H1 (cell line): ENCODE measurements around the gene MYH7B. TPM values are rescaled to one million over a fixed set of nuclear protein-coding genes. Genes with fewer than 3 reads are reported as not detected.

Source experiments
- CTCF ChIA-PET: fragments of 300-600 bp; sonication (Branson Sonifier 250); formaldehyde crosslinking; loops from one replicate; lab custom pipeline; 2021; ENCODE audit not compliant: partially characterized antibody; lab: Charles Lee
- POLR2A ChIA-PET: fragments of 300-600 bp; sonication (Branson Sonifier 250); formaldehyde crosslinking; loops from one replicate; lab custom pipeline; 2021; ENCODE audit warnings: inconsistent platforms; ENCODE audit not compliant: partially characterized antibody; lab: Charles Lee
- DNase-seq, 2 experiments: peaks; one replicate each; pipeline versions ENCODE4 v3.0.0 to v3.0.0-alpha.2; 2010 to 2022; ENCODE audit warnings: low spot score in 2 of 2, low read depth in 1 of 2, mixed read lengths in 1 of 2
- FAIRE-seq: peaks from 2 replicates; lab custom pipeline; 2011; peaks lifted over from hg19 to GRCh38; lab: Jason Lieb, UNC
- H2AFZ ChIP-seq: 2 replicates; pipeline ENCODE4 v1.8.1; 2012; ENCODE audit warnings: low read length, inconsistent platforms
- H2AK5ac ChIP-seq: 2 replicates; pipeline ENCODE4 v1.6.1; 2013; ENCODE audit warnings: low read depth, low read length
- H2BK120ac ChIP-seq: replicated peaks from 2 replicates; pipeline ENCODE3; 2013; ENCODE audit warnings: low read depth, low read length, inconsistent platforms
- H2BK12ac ChIP-seq: 2 replicates; pipeline ENCODE4 v1.6.1; 2013; ENCODE audit warnings: low read depth, low read length
- H2BK15ac ChIP-seq: 2 replicates; pipeline ENCODE4 v1.6.1; 2013; ENCODE audit warnings: low read length
- H2BK20ac ChIP-seq: 2 replicates; pipeline ENCODE4 v1.6.1; 2013; ENCODE audit warnings: low read length
- H2BK5ac ChIP-seq: 2 replicates; pipeline ENCODE4 v1.6.1; 2013; ENCODE audit warnings: low read depth, low read length
- H3K14ac ChIP-seq: 2 replicates; pipeline ENCODE4 v1.6.1; 2013; ENCODE audit warnings: inconsistent platforms; ENCODE audit not compliant: insufficient read length
- H3K18ac ChIP-seq: 2 replicates; pipeline ENCODE4 v1.6.1; 2013; ENCODE audit warnings: low read length; ENCODE audit errors: extremely low read depth
- H3K23ac ChIP-seq: 2 replicates; pipeline ENCODE4 v1.6.1; 2013; ENCODE audit warnings: inconsistent platforms; ENCODE audit not compliant: insufficient read length
- H3K23me2 ChIP-seq: 2 replicates; pipeline ENCODE4 v1.6.1; 2013; ENCODE audit warnings: low read depth, low read length
- H3K27ac ChIP-seq: 2 replicates; pipeline ENCODE4 v1.6.1; 2011; ENCODE audit warnings: low read depth, low read length, inconsistent platforms
- H3K27me3 ChIP-seq, 4 experiments: replicated peaks in 1 of 4; 1 replicate in 1 of 4; 2 replicates in 3 of 4; pipeline versions ENCODE4 v1.6.1 to v1.8.1; 2011 to 2013; ENCODE audit warnings: low read length in 3 of 4, mild to moderate bottlenecking in 3 of 4, inconsistent platforms in 2 of 4, mixed read lengths in 2 of 4, moderate library complexity in 1 of 4; ENCODE audit not compliant: control insufficient read depth in 3 of 4, insufficient read depth in 3 of 4; ENCODE audit errors: extremely low read depth in 1 of 4
- H3K36me3 ChIP-seq, 4 experiments: 2 replicates each; pipeline versions ENCODE4 v1.6.1 to v1.8.1; 2011 to 2013; ENCODE audit warnings: mild to moderate bottlenecking in 4 of 4, low read length in 3 of 4, moderate library complexity in 2 of 4, control low read depth in 1 of 4, inconsistent platforms in 1 of 4; ENCODE audit not compliant: insufficient read depth in 4 of 4, control insufficient read depth in 2 of 4
- H3K4ac ChIP-seq: replicated peaks from 2 replicates; pipeline ENCODE3; 2013; ENCODE audit warnings: low read length, low read depth, mixed read lengths, inconsistent platforms; ENCODE audit not compliant: insufficient read length
- H3K4me1 ChIP-seq, 4 experiments: replicated peaks in 1 of 4; 1 replicate in 1 of 4; 2 replicates in 3 of 4; pipeline versions ENCODE4 v1.6.1 to v1.8.1; 2011 to 2013; ENCODE audit warnings: low read length in 3 of 4, inconsistent platforms in 2 of 4, mixed read lengths in 1 of 4; ENCODE audit not compliant: insufficient read depth in 4 of 4, control insufficient read depth in 3 of 4
- H3K4me2 ChIP-seq, 2 experiments: 2 replicates each; pipeline versions ENCODE4 v1.6.1 to v1.8.1; 2011 to 2013; ENCODE audit warnings: low read depth in 2 of 2, low read length in 2 of 2, control low read depth in 1 of 2, inconsistent platforms in 1 of 2, mild to moderate bottlenecking in 1 of 2; ENCODE audit not compliant: insufficient read depth in 1 of 2
- H3K4me3 ChIP-seq, 4 experiments: fragments of 200-600, 300-600 bp in 1 of 4; sonication (generic), shearing (Covaris generic), sonication (Bioruptor Twin) in 1 of 4; 2 replicates each; pipeline versions ENCODE4 v1.5.1 to v1.8.1; 2011 to 2016; ENCODE audit warnings: low read length in 4 of 4, low read depth in 3 of 4, control low read depth in 2 of 4, inconsistent platforms in 2 of 4, mild to moderate bottlenecking in 2 of 4, mixed read lengths in 1 of 4, moderate library complexity in 1 of 4; ENCODE audit not compliant: insufficient read depth in 2 of 4; ENCODE audit errors: extremely low read depth in 1 of 4
- H3K56ac ChIP-seq: replicated peaks from 2 replicates; pipeline ENCODE3; 2013; ENCODE audit warnings: low read depth, mild to moderate bottlenecking, mixed read lengths, low read length, inconsistent platforms; ENCODE audit not compliant: insufficient read length
- H3K79me1 ChIP-seq: 2 replicates; pipeline ENCODE4 v1.6.1; 2013; ENCODE audit warnings: low read depth, low read length, control low read depth
- H3K79me2 ChIP-seq, 2 experiments: 2 replicates each; pipeline versions ENCODE4 v1.6.1 to v1.8.1; 2012 to 2013; ENCODE audit warnings: low read length in 2 of 2, mild to moderate bottlenecking in 2 of 2, inconsistent platforms in 1 of 2; ENCODE audit not compliant: insufficient read depth in 2 of 2, control insufficient read depth in 1 of 2
- H3K9ac ChIP-seq, 4 experiments: replicated peaks in 1 of 4; 1 replicate in 1 of 4; 2 replicates in 3 of 4; pipeline versions ENCODE4 v1.6.1 to v1.8.1; 2011 to 2013; ENCODE audit warnings: low read depth in 3 of 4, low read length in 3 of 4, control low read depth in 2 of 4, mild to moderate bottlenecking in 2 of 4, moderate library complexity in 2 of 4, inconsistent platforms in 1 of 4; ENCODE audit errors: extremely low read depth in 1 of 4
- H3K9me3 ChIP-seq, 2 experiments: 2 replicates each; pipeline versions ENCODE4 v1.6.1 to v1.8.1; 2012 to 2013; ENCODE audit warnings: mild to moderate bottlenecking in 2 of 2, moderate library complexity in 2 of 2, control low read depth in 1 of 2, inconsistent platforms in 1 of 2, low read depth in 1 of 2, low read length in 1 of 2, mixed read lengths in 1 of 2; ENCODE audit not compliant: insufficient read depth in 2 of 2
- H4K20me1 ChIP-seq, 2 experiments: replicated peaks in 1 of 2; 2 replicates each; pipeline versions ENCODE3 to v1.8.1; 2011 to 2013; ENCODE audit warnings: inconsistent platforms in 2 of 2, low read length in 2 of 2, mild to moderate bottlenecking in 1 of 2; ENCODE audit not compliant: insufficient read depth in 2 of 2, control insufficient read depth in 1 of 2
- H4K5ac ChIP-seq: 2 replicates; pipeline ENCODE4 v1.6.1; 2013; ENCODE audit warnings: low read length, low read depth, mixed read lengths, inconsistent platforms; ENCODE audit not compliant: insufficient read length
- H4K8ac ChIP-seq: 2 replicates; pipeline ENCODE4 v1.8.0; 2013; ENCODE audit warnings: mild to moderate bottlenecking, moderate library complexity, low read length, inconsistent platforms; ENCODE audit not compliant: insufficient read depth; ENCODE audit errors: extremely low read depth
- H4K91ac ChIP-seq: replicated peaks from 2 replicates; pipeline ENCODE3; 2013; ENCODE audit warnings: low read length, mixed read lengths, inconsistent platforms; ENCODE audit not compliant: insufficient read length
- CHD2 ChIP-seq: IDR thresholded peaks from 2 replicates; pipeline ENCODE4 v1.6.1; 2012; ENCODE audit warnings: low read length, improper control_type of control experiment
- KDM5A ChIP-seq: fragments of 200-600 bp; IDR thresholded peaks from 2 replicates; pipeline ENCODE4 v1.7.1; 2012; ENCODE audit warnings: mild to moderate bottlenecking, low read length, inconsistent platforms, mixed read lengths
- SIX5 ChIP-seq: IDR thresholded peaks from 2 replicates; pipeline ENCODE4 v1.6.1; 2011; ENCODE audit warnings: mild to moderate bottlenecking, low read depth, low read length
- ZNF274 ChIP-seq: IDR thresholded peaks from 2 replicates; pipeline ENCODE4 v1.7.0; 2012; ENCODE audit warnings: low read length, borderline replicate concordance; ENCODE audit errors: extremely low read depth
- WGBS, 2 experiments: shearing (Covaris generic) in 1 of 2; methylation state at CpG; one replicate each; pipeline versions ENCODE4 v1.1.6 to v1.1.7; 2013 to 2015; ENCODE audit warnings: low lambda C conversion rate in 2 of 2, mixed read lengths in 2 of 2, inconsistent platforms in 1 of 2, low coverage in 1 of 2, missing lambda C conversion rate in 1 of 2; ENCODE audit not compliant: insufficient replicate concordance in 2 of 2, insufficient coverage in 1 of 2, insufficient read length in 1 of 2; ENCODE audit errors: extremely low coverage in 1 of 2, missing lambda C conversion rate in 1 of 2; 5-methylcytosine and 5-hydroxymethylcytosine counted together
- polyA plus RNA-seq, 7 experiments: library from polyadenylated mRNA; depleted of rRNA in 3 of 7; stranded (reverse) in 5 of 7; unstranded in 2 of 7; fragments of >200 nt in 5 of 7; fragments of 200-250 nt in 2 of 7; gene quantifications; 1 replicate in 5 of 7; 2 replicates in 1 of 7; 4 replicates in 1 of 7; pipeline versions ENCODE4 v1.2.1 to v1.2.3, GENCODE V29; 2011 to 2013; ENCODE audit warnings: missing spikeins in 2 of 7, mixed read lengths in 2 of 7
- total RNA-seq: library from RNA; stranded (reverse); fragmentation: NEBNext Ultra II Directional; extraction: Animal tissue kit (Norgen Biotek cat#: 25700); gene quantifications from 2 replicates; pipeline ENCODE4 v1.2.1, GENCODE V29; 2021

Gene MYH7B
- total and polyA plus RNA-seq, 2 of the 8 experiments (the other 6 are each of a cell fraction or from before 2014, with no cell fraction given): 0.15 to 0.30 TPM

DNA sequence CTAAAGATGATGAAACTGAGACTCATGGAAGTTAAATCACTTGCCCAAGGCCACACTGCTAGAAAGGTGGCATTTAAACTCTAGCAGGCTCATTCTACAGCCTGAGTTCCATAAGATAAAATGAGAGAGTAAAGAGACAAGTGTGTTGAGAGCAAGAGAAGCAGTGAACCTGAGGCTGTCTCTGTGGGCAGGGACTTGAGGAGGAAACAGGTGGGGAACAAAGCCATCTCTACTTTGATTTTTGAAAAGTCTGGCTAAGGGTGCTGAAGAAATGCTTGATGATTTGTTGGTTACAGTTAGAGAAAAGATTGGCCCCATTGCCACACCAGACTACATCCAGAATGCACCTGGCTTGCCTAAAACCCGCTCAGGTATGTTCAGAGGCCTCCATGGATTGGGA lies 29.1 kb upstream of the MYH7B start:
- H3K23me2 ChIP-seq: no peaks in the 10 kb centered on the region
- no peak overlapping the region for H3K4ac ChIP-seq
- ChIA-PET POLR2A (no interaction called here), CTCF (no interaction called here)
- no peak overlapping the region for H3K9ac ChIP-seq
- H3K4me3 ChIP-seq: no peak overlapping the region
- H3K14ac ChIP-seq: no peak overlapping the region
- no peak overlapping the region for H4K5ac ChIP-seq
- no peaks in the 10 kb centered on the region for H3K79me1 ChIP-seq
- no peak overlapping the region for H4K8ac ChIP-seq
- H3K27ac ChIP-seq: no peak overlapping the region
- H3K4me1 ChIP-seq: no peaks in the 10 kb centered on the region
- no peak overlapping the region for H4K91ac ChIP-seq
- no peak overlapping the region for H2BK12ac ChIP-seq
- no peak overlapping the region for H3K23ac ChIP-seq
- no peak overlapping the region for H2AFZ ChIP-seq
- no peak overlapping the region for H2BK20ac ChIP-seq
- no peak overlapping the region for H3K56ac ChIP-seq
- DNase-seq: no peak
- H3K18ac ChIP-seq: no peak overlapping the region
- H3K79me2 ChIP-seq: no peaks in the 10 kb centered on the region
- no peak overlapping the region for H2AK5ac ChIP-seq
- H2BK5ac ChIP-seq: no peak overlapping the region
- H3K36me3 ChIP-seq: peaks cover 0 to 12% (median 2%) of the 10 kb centered on the region in 4 experiments; a peak in 5 of 8 replicates
- no peaks in the 10 kb centered on the region for H3K27me3 ChIP-seq
- H2BK120ac ChIP-seq: no peak overlapping the region
- FAIRE-seq: no peak
- 73% methylated on average over 1 of the region's 1 CpG; no CpG with 5 or more reads in 1 of the 2 experiments for WGBS, 2 experiments
- peaks cover 2 to 4% of the 10 kb centered on the region in 2 experiments; a peak in 2 of 4 replicates for H3K9me3 ChIP-seq
- H3K4me2 ChIP-seq: no peak overlapping the region
- H2BK15ac ChIP-seq: no peak overlapping the region
- H4K20me1 ChIP-seq: peaks cover 0 to 2% of the 10 kb centered on the region in 2 experiments
- TF ChIP-seq KDM5A (no peak), SIX5 (no peak), ZNF274 (no peak), CHD2 (no peak)
